GM18870 (cell line): ENCODE results near the gene MRPS34.

Experiments used
- ATAC-seq: cut with Tn5 transposase; IDR thresholded peaks from one replicate; pipeline ENCODE4 v1.9.1; 2021; ENCODE audit warnings: moderate library complexity; ENCODE audit not compliant: unreplicated experiment

MRPS34 gene

GRCh38 chr16:1794908-1795666 lies 22.2 kb upstream of the MRPS34 start:
- ATAC-seq, result no peak

- no peak for ATAC-seq
These were observed 21.4 kb upstream of the MRPS34 start for GRCh38 chr16:1794221-1794871.

GRCh38 chr16:1793578-1794220 lies 20.8 kb upstream of the MRPS34 start, which contains the start of gene IGFALS:
Gene IGFALS, minus strand, starts transcription at chr16:1793705. Its CDS starts 53 bp downstream, at chr16:1793652.
- ATAC-seq, result no peak

DNA sequence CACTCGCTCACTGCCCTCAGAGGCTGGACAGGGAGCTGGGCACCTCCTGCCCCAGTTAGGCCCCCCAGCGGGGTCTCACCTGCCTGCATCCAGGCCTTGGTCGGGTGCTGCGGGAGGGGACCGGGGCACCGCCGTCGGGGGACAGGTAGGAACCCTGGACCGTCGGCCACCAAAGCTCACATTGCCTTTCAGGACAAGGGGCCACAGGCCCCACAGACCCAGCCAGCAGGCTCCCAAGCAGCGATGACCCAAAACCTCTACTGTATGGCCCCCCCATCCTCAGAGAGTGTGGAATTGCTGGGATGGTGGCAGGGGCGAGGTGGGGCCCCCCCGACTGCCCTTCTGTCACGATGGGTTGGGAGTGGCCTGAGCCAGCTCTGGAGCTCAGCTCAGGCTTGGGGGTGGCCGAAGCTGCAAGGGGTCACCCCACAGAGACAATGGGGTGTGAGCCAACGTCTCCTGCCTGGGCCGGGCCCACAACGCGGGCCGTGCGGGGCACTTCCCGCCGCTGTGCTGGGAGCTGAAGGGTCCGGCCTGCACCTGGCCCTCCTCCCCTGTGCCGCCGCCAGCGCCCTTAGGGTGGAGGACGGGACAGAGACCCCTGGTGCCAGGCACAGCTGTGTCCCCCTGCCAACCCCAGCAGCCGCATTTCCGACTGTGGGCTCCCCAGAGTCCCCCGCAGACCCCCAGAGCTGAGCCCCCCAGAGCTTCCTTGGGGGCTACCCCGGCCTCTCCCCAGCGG lies 20.1 kb upstream of the MRPS34 start:
- no peak for ATAC-seq

DNA sequence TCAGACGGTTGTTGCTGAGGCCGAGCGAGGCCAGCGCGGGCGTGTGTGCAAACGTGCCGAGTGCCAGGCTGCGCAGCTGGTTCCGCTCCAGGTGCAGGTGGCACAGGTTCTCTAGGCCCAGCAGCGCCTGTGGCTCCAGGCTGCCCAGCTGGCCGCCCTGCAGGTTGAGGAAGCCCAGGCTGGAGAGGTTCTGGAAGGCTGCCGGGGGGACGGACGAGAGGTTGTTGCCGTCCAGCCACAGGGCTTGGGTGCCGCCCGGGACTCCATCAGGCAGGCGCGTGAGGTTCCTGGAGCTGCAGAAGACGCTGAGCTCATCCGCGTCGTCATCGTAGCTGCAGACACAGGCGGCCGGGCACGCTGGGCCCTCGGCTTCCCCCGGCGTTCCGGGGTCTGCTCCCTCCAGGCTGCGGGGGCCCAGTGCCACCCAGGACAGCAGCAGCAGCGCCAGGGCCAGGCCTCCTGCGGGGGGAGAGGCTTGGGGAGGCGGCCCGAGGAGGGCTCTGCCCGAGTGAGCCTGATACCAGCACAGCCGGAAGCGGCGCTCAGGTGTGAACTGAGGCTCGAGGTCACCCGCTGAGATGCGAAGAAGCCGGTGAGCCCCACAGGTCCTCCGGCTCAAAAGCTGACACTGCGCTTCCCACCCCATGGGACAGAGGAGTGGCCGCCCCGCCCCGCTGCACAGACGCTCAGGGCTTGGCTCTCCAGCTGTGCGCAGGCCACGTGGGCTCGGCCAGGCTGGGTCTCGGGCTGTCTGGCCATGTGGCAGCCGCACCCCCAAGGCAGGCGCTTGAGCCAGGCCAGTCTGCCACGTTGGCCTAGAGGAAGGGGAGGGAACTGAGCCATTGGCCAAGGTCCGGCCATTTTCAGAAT lies 19.2 kb upstream of the MRPS34 start:
- ATAC-seq, result no peak

- ATAC-seq, result no peak
These were observed 18.5 kb upstream of the MRPS34 start for GRCh38 chr16:1791256-1791942.

DNA sequence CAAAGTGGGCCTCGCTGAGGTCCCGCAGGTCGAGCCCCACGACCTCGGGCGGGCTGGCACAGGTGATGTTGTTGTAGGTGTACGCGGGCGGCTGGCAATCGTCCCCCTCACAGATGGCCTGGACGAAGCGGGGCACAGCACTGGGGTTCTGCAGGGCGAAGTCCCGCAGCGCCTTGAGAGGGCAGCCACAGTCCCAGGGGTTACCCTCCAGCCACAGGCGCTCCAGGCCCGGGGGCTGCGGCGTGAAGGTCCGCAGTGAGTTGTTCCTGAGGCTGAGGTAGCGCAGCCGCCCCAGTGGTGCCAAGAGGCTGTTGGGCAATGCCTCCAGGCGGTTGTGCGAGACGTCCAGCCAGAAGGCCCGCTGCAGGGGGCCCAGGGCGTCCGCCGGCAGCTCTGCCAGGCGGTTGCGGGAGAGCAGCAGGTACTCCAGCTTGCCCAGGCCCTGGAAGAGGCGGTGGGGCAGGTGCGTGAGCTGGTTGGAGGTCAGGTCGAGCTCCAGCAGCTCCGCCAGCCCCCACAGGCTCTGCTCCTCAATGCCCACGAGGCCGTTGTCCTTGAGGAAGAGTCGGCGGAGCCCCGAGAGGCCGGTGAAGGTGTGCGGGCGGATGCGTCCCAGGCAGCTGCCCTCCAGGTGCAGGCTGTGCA lies 17.8 kb upstream of the MRPS34 start:
- ATAC-seq, result no peak

DNA sequence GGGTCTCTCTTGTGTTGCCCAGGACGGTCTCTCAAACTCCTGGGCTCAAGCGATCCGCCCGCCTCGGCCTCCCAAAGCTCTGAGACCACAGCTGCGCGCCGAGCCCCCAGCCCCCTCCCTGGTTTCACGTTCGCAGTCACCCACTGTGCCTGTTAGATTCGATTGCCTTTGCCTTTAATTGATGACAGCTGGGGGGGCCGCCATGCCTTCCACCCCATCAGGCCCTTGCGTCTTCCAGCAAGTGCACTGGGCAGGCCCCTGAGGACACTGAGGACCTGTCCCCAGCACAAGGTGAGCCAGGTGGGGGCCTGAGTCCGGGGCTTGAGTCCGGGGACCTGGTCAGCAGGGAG lies 17.3 kb upstream of the MRPS34 start:
- ATAC-seq, result no peak

DNA sequence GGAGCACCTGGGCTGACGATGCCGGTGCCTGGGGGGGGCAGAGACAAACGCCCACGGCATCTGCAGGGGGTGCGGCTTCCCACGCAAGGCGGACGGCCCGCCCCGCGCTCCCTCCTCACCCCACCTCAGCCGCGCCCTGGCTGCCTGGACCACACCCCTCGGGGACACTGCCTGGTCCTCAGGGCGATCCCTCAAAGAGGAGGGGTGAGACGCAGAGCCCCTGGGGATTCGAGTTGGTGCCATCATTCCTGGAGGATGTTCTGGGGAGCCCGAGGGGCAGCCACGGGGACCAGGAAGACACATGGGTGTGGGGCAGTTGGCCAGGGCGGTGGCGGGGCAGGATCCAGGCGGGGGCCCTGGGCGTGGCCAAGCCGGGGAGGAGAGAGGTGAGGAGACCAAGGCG lies 16.7 kb upstream of the MRPS34 start:
- no peak for ATAC-seq

GRCh38 chr16:1788708-1789100 lies 15.8 kb upstream of the MRPS34 start:
- ATAC-seq, result no peak

DNA sequence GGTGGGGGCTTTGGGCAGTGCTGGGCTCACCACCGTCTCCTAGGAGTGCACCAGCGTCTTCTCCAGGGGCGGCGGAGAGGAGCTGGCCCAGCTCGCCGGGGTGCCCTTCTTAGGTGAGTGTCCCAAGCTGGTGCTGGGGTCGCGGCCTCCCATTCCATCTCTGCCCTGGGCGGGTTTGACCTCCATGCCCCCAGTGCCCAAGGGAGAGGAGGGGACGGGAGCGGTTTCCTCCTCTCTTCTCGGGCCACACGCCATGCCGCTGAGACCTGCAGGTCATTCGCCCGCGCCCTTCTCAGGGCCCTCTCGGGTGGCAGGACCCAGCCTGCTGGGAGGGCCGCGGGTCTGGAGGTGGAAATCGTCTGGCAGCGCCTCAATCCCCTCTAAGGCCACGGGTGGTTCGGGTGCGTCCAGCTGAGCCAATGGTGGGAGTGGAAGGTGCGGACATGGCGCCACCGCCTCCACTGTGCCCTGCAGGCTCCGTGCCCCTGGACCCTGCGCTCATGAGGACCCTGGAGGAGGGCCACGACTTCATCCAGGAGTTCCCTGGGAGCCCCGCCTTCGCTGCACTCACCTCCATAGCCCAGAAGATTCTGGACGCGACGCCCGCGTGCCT lies 15.3 kb upstream of the MRPS34 start:
- no peak for ATAC-seq

DNA sequence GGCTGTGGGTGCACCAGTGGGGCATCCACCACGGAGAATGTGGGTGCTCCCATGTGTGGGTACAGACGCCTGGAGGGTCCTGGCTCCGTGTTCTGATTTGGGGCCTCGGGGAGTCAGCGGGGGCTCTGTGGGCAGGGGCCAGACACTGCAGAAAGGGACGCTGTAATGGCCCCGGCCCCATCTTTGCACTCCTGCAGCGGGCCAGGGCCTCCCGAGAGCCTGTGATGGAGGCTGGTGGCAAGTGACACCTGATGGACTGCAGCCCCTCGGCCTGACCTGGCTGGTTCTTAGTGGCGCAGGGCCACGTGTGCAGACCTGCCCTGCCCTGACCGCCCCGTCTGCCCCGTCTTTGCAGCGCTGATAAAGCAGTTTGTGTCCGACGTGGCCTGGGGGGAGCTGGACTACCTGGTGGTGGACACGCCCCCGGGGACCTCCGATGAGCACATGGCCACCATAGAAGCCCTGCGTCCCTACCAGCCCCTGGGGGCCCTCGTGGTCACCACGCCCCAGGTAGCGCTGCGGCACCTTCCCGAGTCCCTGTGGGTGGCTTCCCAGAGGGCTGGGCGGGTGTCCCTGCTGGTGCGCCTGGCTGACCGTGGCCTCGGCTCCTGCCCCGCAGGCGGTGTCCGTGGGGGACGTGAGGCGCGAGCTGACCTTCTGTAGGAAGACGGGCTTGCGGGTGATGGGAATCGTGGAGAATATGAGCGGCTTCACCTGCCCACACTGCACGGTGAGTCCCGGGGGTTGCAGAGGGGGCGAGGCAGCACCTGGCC lies 14.6 kb upstream of the MRPS34 start:
- no peak for ATAC-seq

DNA sequence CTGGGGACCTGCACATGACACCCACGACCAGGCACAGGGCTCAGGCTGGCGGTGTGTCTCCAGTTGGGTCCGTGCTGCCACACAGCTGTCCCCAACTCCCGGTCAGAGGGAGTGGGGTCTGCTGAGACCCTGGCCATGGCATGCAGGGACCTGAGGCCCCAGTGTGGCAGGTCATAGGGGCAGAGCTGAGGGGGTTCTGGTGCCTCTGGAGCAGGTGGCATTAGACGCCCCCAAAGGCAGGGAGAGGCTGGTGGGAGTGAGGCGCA lies 14.1 kb upstream of the MRPS34 start:
- no peak for ATAC-seq

GRCh38 chr16:1786242-1787055 lies 13.5 kb upstream of the MRPS34 start:
- ATAC-seq, result no peak

DNA sequence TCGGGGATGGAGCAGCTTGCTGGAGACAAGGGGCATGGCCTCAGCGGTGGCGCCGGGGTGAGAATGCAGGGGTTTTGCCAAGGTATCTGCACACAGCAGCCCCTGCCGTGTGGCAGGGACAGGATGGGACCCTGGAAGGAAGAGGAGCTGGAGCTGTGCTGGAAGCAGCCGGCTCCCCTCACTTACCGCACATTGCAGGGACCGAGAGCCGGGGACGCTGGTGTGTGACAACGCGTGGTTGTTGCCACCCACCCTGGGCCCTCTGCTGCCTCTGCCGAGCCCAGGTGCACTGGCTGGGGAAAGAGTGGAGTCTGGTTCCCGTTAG lies 12.9 kb upstream of the MRPS34 start:
- no peak for ATAC-seq

- ATAC-seq, result no peak
These were observed 12.3 kb upstream of the MRPS34 start for GRCh38 chr16:1784977-1785845.
